IPS-11a (cell line): ENCODE results near the gene PTPRM.

ENCODE experiments used
- H3K4me3 ChIP-seq: one replicate; pipeline ENCODE4 v1.5.1; 2013; ENCODE audit warnings: low read depth, low read length, control low read depth

The PTPRM gene

GRCh38 chr18:7663366-7664312 lies 96.5 kb downstream of the PTPRM start:
- no peak overlapping the region for H3K4me3 ChIP-seq

GRCh38 chr18:7666195-7666776 lies 99.2 kb downstream of the PTPRM start:
- no peak overlapping the region for H3K4me3 ChIP-seq

GRCh38 chr18:7668392-7668791 lies 101.3 kb downstream of the PTPRM start:
- H3K4me3 ChIP-seq = no peak overlapping the region

GRCh38 chr18:7669361-7669760 lies 102.2 kb downstream of the PTPRM start:
- H3K4me3 ChIP-seq = no peak overlapping the region

GRCh38 chr18:7671105-7671504 lies 104.0 kb downstream of the PTPRM start:
- H3K4me3 ChIP-seq = no peak overlapping the region

- no peak overlapping the region for H3K4me3 ChIP-seq
These were observed 109.2 kb downstream of the PTPRM start for GRCh38 chr18:7676253-7676873.

GRCh38 chr18:7677001-7677400 lies 109.9 kb downstream of the PTPRM start:
- H3K4me3 ChIP-seq = no peak overlapping the region

- no peak overlapping the region for H3K4me3 ChIP-seq
These were observed 110.3 kb downstream of the PTPRM start for GRCh38 chr18:7677424-7677823.

- H3K4me3 ChIP-seq = no peak overlapping the region
These were observed 111.3 kb downstream of the PTPRM start for GRCh38 chr18:7678389-7678788.

- no peak overlapping the region for H3K4me3 ChIP-seq
These were observed 111.7 kb downstream of the PTPRM start for GRCh38 chr18:7678801-7679200.

- H3K4me3 ChIP-seq = no peak overlapping the region
These were observed 114.2 kb downstream of the PTPRM start for GRCh38 chr18:7681298-7681697.

GRCh38 chr18:7682321-7682720 lies 115.2 kb downstream of the PTPRM start:
- no peak overlapping the region for H3K4me3 ChIP-seq

- no peak overlapping the region for H3K4me3 ChIP-seq
These were observed 116.6 kb downstream of the PTPRM start for GRCh38 chr18:7683753-7684152.

- H3K4me3 ChIP-seq = no peak overlapping the region
These were observed 117.2 kb downstream of the PTPRM start for GRCh38 chr18:7684357-7684756.

GRCh38 chr18:7684966-7685365 lies 117.8 kb downstream of the PTPRM start:
- no peak overlapping the region for H3K4me3 ChIP-seq

- no peak overlapping the region for H3K4me3 ChIP-seq
These were observed 119.2 kb downstream of the PTPRM start for GRCh38 chr18:7686278-7686677.

- H3K4me3 ChIP-seq = no peak overlapping the region
These were observed 121.5 kb downstream of the PTPRM start for GRCh38 chr18:7688580-7688979.

- H3K4me3 ChIP-seq = no peak overlapping the region
These were observed 124.1 kb downstream of the PTPRM start for GRCh38 chr18:7691206-7691605.

- no peak overlapping the region for H3K4me3 ChIP-seq
These were observed 129.7 kb downstream of the PTPRM start for GRCh38 chr18:7696780-7697179.

GRCh38 chr18:7697306-7697705 lies 130.2 kb downstream of the PTPRM start:
- H3K4me3 ChIP-seq = no peak overlapping the region

- no peak overlapping the region for H3K4me3 ChIP-seq
These were observed 144.4 kb downstream of the PTPRM start for GRCh38 chr18:7711495-7711894.

- no peak overlapping the region for H3K4me3 ChIP-seq
These were observed 153.3 kb downstream of the PTPRM start for GRCh38 chr18:7720395-7720794.
